ENCODE measurements around the gene OLA1.

The OLA1 gene

GRCh38 chr2:174121175-174121574, 127.2 kb downstream of the OLA1 start:
- no peak for DNase-seq (ENCODE audit: low read depth in 2 of 2)

- no peak for DNase-seq (ENCODE audit: low read depth in 2 of 2)
Observed at GRCh38 chr2:174120346-174120745, 128.0 kb downstream of the OLA1 start.

GRCh38 chr2:174117951-174118930, 130.1 kb downstream of the OLA1 start:
- DNase-seq (ENCODE audit: low read depth in 2 of 2) = no peak

GRCh38 chr2:174112073-174112472, 136.3 kb downstream of the OLA1 start:
- no peak for DNase-seq (ENCODE audit: low read depth in 2 of 2)

GRCh38 chr2:174108579-174108978, 139.8 kb downstream of the OLA1 start:
- DNase-seq (ENCODE audit: low read depth in 2 of 2) = no peak

DNA sequence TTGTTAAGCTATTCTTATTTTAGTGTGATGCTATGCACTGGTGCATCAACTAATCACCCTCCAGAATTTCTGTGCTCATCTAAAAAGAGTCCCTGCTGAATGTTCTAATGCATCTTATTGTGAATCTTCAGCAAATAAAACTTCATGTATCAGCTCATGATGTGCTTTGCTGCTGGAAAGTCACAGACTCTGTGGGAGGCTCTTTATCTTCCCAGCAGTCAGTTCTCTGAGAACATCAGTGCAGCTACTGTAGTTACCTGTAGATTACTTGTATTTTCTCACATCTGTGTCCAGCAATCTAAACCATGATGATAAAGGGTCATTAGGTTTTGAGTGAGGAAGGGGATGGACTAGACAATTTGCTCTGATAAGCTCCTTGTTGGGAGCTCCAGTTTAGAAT, 141.6 kb downstream of the OLA1 start:
- DNase-seq (ENCODE audit: low read depth in 2 of 2) = no peak

- DNase-seq (ENCODE audit: low read depth in 2 of 2) = no peak
Observed at GRCh38 chr2:174094542-174094941, 153.8 kb downstream of the OLA1 start.

GRCh38 chr2:174090476-174090875, 157.9 kb downstream of the OLA1 start:
- no peak for DNase-seq (ENCODE audit: low read depth in 2 of 2)

- no peak for DNase-seq (ENCODE audit: low read depth in 2 of 2)
Observed at GRCh38 chr2:174088706-174089460, 159.4 kb downstream of the OLA1 start.

DNA sequence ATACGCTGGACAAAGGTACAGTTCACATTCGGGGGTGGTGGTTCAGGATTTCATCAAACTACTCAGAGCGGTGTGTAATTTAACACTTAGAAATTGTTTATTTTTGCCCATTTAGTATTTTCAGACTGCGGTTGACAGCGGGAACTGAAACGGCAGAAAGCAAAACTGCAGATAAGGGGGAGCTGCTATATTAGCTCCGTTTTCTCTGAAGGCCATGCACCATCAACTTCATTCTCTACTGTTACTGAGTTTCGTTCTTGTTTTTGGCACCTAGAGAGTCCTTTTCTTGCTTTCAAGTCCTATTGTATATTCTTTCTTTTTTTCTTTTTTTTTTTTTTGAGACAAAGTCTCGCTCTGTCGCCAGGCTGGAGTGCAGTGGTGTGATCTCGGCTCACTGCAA, 161.6 kb downstream of the OLA1 start:
- DNase-seq (ENCODE audit: low read depth in 2 of 2) = no peak

GRCh38 chr2:174085781-174086180, 162.6 kb downstream of the OLA1 start:
- DNase-seq (ENCODE audit: low read depth in 2 of 2) = no peak

- DNase-seq (ENCODE audit: low read depth in 2 of 2) = no peak
Observed at GRCh38 chr2:174083843-174084458, 164.4 kb downstream of the OLA1 start.

GRCh38 chr2:174080672-174081121, 167.6 kb downstream of the OLA1 start:
- DNase-seq (ENCODE audit: low read depth in 2 of 2) = no peak

DNA sequence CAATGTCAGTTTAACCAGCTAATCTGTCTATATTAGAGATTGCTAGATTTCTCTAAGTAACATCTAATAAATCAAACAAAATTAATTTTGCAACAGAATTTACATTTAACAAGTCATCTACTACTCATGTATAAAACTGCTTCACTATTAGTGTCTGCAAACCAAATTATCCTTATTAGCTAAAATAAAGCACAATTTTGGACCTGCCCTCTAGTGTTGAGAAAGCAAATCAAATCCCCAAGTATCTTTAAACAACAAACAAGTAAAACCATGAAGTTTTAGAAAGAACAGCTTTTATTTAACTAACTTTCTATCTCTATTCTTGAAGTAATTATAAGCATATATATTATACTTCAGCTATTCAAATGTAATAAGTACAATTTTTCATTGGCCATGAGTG, 170.1 kb downstream of the OLA1 start:
- no peak for DNase-seq (ENCODE audit: low read depth in 2 of 2)

- DNase-seq (ENCODE audit: low read depth in 2 of 2) = no peak
Observed at GRCh38 chr2:174076975-174077374, 171.4 kb downstream of the OLA1 start.

DNA sequence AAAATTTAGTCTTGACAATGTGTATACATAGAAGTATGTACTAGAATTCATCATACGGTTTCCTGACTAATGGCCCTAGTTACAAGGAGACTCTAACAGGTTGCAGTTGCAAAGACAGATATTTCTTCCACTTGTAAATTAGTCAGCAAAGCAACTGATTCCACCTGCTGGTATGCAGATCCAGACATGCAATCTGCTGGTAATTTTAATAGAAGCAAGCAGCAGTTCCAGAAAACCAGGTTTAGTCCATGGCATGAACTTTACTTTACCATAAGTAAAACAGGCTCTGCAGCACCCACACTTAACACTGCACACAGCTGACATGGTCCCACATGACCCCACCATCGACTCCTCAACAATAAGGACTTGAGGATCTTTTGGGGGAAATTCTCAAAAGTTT, 172.3 kb downstream of the OLA1 start:
- DNase-seq (ENCODE audit: low read depth in 2 of 2) = no peak

DNA sequence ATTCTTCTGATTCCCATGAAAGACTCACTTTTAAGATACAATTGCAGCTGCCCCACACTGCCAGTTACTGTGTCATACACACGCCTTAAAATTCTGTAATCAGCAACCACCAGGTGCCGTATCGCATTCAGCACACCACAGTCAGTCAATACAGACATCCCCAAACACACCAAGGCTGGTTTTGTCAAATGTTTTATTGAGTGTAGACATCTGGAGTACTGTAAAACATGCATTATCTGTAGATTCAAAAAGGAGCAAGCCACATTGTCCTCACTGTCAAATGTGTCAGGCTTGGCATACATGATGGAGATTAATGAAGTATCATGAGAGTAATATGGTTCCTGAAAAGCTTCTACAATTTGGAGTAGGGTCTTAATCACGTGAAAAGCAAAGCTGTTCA, 173.5 kb downstream of the OLA1 start:
- DNase-seq (ENCODE audit: low read depth in 2 of 2) = no peak

DNA sequence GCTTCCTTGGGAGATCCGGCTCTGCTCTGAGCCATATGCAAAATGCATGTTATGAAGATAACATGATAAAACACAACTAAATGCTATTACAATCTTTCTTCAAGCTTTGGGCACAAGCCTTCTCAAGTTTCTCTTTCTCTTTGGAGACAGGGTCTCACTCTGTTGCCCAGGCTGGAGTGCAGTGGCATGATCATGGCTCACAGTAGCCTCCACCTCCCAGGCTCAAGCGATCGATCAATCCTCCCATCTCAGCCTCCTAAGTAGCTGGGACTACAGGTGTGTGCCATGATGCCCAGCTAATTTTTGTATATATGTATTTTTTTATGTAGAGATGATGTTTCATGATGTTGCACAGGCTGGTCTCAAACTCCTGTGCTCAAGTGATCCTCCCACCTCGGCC, 175.5 kb downstream of the OLA1 start:
- no peak for DNase-seq (ENCODE audit: low read depth in 2 of 2)

GRCh38 chr2:174072069-174072468, 176.3 kb downstream of the OLA1 start:
- DNase-seq (ENCODE audit: low read depth in 2 of 2) = no peak

DNA sequence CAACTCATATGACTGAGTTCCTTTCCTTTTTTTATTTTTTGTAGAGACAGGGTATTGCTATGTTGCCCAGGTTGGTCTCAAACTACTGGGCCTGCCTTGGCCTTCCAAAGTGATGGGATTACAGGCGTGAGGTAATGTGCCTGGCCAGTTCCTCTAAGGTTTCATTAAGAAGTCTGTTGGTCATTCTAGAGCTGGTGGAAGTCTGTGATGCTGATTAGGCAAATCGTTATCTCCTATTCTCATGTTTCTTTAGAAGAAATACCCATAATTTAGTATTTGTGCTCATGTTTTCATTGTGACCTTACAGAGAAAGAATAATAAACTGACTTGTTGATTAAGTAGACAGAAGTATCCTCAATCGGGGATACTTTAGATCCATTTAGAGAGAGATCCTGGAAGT, 177.0 kb downstream of the OLA1 start:
- DNase-seq (ENCODE audit: low read depth in 2 of 2) = no peak

DNA sequence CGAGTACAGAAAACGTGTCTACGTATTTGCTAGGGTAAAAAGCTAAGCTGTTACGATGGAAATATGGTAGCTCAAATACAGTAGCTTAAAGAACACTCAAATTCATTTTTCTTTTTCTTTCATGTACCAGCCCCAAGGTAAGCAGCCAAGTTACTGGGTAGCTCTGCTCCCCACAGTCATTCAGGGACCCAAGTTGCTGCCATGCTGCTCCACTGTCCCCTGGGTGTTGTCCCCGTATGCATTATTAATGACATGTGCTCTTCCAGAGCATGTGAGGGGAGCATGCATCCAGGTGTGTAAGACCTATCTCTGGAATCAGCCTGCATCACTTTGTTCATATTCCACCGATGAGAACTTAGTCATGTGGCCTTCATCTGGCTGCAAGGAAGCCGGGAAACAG, 178.1 kb downstream of the OLA1 start:
- no peak for DNase-seq (ENCODE audit: low read depth in 2 of 2)

DNA sequence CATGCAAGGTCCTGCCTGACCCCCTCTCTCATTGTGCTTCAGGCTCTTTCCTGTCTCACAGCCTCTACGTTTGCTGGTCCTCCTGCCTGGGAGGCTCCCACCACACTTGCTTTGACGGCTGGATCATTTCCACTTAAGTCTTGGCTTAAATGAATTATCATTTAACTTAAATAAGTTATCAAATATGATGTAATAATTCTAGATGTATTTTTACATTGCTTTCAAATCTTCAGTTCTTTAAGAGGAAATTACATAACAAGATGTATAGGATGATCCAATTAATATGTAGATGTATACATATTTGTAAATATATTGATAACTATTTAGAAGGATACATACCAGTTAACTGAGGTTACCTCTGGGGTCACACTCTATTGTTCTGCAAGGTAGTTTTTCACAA, 180.5 kb downstream of the OLA1 start:
- DNase-seq (ENCODE audit: low read depth in 2 of 2) = no peak
